HG02588 (cell line): ENCODE data around the gene NTM.

Experiments used
- ATAC-seq: cut with Tn5 transposase; IDR thresholded peaks from one replicate; pipeline ENCODE4 v1.9.1; 2021; ENCODE audit warnings: mild to moderate bottlenecking, moderate library complexity; ENCODE audit not compliant: unreplicated experiment

Gene NTM

GRCh38 chr11:131682373-131683015 is 312.1 kb downstream of the NTM start:
- no peak for ATAC-seq

DNA sequence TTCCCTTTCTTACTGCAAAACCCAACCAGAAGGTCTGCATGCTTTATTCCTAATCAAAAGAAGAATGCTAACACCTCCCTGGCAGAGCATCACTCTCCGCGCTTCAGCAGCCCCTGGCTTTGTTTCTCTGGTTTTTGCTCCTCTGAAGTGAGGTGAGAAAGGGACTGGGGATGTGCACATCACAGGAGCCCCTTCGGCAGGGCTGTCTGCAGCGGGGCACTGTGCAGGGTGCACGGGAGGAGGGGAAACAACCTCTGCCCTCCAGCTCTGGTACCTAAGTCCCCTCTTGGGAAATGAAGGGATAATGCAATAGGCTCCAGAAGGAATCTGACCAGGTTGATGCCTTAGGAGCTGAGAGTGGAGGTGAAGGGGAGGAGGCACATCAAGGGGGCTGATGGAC is 312.7 kb downstream of the NTM start:
- no peak for ATAC-seq

- no peak for ATAC-seq
Measured at GRCh38 chr11:131683666-131684065, 313.3 kb downstream of the NTM start.

- ATAC-seq: no peak
Measured at GRCh38 chr11:131684111-131685060, 314.0 kb downstream of the NTM start.

DNA sequence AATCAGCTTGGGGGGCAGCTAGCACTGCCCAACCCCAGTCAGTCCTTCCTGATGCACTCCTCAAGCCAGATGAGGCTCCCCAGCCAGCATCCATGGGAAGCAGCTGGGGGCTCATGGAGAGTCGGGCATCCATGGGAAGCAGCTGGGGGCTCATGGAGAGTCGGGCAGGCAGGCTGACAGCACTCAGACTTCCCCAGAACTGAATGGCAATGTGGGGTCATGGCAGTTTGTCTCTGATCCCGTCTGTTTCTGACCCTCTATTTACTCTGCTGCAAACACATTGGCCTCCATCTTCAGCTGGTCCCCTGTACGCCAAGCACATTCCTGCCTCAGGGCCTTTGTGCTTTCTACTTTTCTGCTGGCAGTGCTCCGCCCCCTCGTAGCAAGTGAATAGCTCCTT is 314.8 kb downstream of the NTM start:
- no peak for ATAC-seq

DNA sequence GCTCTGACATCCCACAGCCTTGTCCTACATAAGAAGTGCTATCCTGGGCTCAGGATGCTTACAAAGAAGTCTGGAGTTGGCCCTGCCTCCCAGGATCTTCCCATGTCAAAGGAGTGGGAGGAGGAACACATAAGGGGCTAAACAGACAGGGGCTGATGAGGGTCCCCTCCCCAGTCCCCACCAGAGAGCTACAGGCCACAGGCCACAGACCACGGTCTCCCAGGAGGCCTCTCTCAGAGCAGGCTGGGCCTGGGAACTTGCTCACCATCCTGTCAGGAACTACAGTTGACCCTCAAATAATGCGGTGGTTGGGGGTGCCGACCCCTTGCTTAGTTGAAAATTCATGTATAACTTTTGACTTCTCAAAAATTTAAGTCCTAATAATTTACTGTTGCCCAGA is 315.5 kb downstream of the NTM start:
- ATAC-seq: no peak

DNA sequence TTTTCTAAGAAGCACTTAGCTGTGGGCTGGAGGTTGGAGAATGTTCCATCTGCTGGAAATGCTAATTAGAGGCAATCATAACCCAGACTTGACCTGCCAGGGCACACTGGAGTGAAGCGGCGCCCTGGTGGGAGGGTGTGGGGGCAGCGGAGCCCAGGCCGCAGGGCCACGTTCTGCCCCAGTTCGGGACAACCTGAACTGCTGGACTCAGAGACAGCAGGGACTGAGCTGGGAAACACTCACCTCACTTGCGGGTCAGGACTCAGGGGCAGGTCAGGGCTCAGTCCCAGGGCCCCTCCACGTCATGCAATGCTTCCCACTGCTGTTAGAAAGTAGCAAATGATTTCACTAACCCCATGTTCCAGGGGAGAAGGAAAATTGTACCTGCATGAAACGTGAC is 316.4 kb downstream of the NTM start:
- no peak for ATAC-seq

GRCh38 chr11:131687291-131688047 is 317.1 kb downstream of the NTM start:
- no peak for ATAC-seq

- ATAC-seq: peak; percentile 66
Measured at GRCh38 chr11:131688048-131688693, 317.8 kb downstream of the NTM start.

GRCh38 chr11:131689049-131689925 is 318.9 kb downstream of the NTM start:
- no peak for ATAC-seq

GRCh38 chr11:131690362-131690761 is 319.9 kb downstream of the NTM start:
- ATAC-seq: no peak

GRCh38 chr11:131690776-131691175 is 320.4 kb downstream of the NTM start:
- ATAC-seq: no peak

DNA sequence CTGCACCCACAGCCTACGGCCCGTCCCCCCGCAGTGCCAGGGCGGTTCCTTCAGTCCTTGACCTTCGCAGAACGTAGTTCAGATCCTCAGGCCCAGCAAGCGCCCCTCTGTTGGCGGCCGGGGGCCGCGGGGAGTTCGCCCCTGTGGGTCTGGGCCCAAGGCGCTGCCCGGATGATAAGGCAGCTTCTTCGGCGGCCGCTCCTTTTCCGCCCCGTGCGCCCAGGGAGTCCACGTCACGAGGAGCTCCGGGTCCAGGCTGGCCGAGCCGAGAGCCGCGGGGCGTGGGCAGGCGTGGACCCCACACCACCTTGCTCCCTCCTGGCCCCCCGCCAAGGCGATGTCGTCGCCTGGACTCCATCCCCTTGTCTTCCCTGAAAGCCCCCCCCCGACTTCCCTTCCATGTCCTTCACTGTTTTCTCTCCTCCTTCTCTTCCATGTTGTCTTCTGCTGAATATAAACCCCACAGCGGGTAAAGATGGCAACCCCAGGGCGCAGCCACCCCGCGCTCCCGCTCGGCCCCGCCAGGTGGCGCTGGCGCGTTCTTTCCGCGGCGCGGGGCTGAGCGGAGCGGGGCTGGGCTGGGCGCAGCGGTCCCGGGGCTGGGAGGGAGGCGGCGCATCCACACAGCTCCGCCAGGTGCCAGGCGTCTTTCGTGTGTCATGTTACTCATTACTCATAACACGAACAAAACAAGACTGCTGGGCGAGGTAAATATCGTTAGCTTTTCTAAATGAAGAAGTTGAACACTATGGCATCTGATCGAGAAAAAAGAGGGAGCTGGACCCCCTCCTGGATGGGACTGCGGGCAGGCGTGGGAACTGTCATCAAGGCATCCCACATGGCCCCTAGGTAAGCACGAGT is 321.0 kb downstream of the NTM start:
- no peak for ATAC-seq

DNA sequence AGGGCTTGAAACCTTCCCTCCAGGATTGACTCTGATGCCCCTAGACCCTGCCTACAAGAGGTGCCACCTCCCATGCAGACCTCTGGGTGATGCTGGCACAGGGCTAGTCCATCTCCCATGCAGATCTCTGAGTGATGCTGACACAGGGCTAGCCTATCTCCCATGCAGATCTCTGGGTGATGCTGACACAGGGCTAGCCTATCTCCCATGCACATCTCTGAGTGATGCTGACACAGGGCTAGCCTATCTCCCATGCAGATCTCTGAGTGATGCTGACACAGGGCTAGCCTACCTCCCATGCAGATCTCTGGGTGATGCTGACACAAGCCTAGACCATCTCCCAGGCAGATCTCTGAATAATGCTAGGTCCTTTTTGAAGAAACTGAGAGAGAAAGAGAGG is 321.7 kb downstream of the NTM start:
- no peak for ATAC-seq

- no peak for ATAC-seq
Measured at GRCh38 chr11:131692961-131693360, 322.5 kb downstream of the NTM start.

DNA sequence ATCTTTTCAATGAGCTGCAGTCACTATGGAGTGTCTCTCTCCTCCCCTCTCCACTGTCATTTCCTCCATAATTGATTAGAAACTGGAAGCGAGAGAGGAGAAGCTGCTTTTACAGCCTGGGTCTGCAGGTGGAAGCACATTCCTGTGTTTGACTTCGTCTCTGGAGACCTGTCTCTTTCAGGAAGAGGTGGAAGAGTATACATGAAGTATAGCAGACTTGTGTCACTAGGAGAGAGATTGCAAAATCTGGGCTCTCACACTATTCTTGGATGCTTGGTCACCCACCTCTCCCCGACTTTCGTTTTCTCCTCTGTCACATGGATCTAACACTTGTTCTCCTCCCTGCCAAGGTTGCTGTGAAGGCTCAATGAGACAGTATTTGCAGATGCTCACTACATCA is 323.3 kb downstream of the NTM start:
- no peak for ATAC-seq

DNA sequence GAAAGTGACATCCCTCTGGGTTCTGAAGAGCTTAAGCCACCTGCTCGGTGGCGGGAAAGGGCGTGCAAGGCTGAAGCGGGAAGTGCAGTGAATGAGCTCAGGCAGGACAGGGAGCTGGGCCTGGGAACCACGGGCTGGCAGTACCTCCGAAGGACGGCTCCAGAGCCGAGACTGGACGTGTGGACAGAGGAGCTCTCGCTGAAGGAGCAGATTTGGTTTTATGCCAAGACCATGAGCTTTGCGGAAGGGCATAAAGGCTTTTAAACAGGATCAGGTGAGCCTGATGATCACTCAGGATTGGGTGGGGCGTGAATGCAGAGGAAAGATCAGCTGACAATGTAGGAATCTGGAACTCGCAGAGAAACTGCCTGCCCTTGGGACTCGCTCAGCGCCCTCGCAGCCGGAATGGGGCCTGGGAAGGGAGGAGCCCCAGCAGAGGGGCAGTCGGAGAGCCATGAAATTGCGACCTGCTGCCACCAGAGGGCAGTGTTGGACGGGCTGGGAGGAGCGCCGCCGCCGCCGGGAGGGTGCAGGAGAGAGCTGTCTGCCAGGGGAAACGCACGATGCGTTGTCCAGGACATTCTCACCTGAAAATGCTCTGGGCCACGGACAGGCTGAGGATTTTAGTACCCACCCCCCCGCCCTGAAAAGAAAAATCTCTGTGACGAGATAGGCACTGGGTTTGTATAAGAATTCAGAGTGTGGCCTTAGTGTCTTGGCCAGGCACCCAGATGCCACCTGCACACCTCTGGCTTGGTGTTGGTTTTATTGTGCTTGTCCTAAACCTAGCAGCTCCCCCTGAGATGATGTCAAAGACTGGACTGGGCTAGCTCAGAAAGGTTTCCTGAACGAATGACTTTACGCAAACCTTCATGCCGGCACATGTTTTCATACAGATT is 324.4 kb downstream of the NTM start:
- ATAC-seq: peak; percentile 84

GRCh38 chr11:131695889-131696429 is 325.5 kb downstream of the NTM start:
- no peak for ATAC-seq
